MM.1S (cell line): ENCODE results near the gene TPH2.

ENCODE experiments used
- DNase-seq: peaks from one replicate; pipeline ENCODE4 v3.0.0-alpha.2; 2015
- H2AFZ ChIP-seq: fragments of 300-600 bp; sonication (generic); 2 replicates; pipeline ENCODE4 v1.6.0; 2016; ENCODE audit warnings: antibody characterized with exemption, low read length
- H3F3A ChIP-seq: fragments of 300-600 bp; sonication (generic); 2 replicates; pipeline ENCODE4 v1.6.1; 2016; ENCODE audit warnings: mild to moderate bottlenecking, antibody characterized with exemption, low read length, moderate library complexity, mixed read lengths; ENCODE audit not compliant: insufficient read depth
- H3K27ac ChIP-seq: fragments of 300-600 bp; sonication (generic); 2 replicates; pipeline ENCODE4 v1.5.1; 2016; ENCODE audit warnings: mild to moderate bottlenecking, low read length
- H3K27me3 ChIP-seq: fragments of 300-600 bp; sonication (generic); replicated peaks from 2 replicates; pipeline ENCODE4 v1.6.0; 2016; ENCODE audit warnings: low read length; ENCODE audit not compliant: insufficient read depth
- H3K36me3 ChIP-seq: fragments of 300-600 bp; sonication (generic); replicated peaks from 2 replicates; pipeline ENCODE4 v1.6.1; 2016; ENCODE audit warnings: mild to moderate bottlenecking, low read length, mixed read lengths; ENCODE audit not compliant: insufficient read depth
- H3K4me1 ChIP-seq: fragments of 300-600 bp; sonication (generic); 2 replicates; pipeline ENCODE4 v1.6.1; 2016; ENCODE audit warnings: low read length, mixed read lengths
- H3K4me2 ChIP-seq: fragments of 300-600 bp; sonication (generic); 2 replicates; pipeline ENCODE4 v1.6.0; 2016; ENCODE audit warnings: low read depth, low read length
- H3K4me3 ChIP-seq: fragments of 300-600 bp; sonication (generic); 2 replicates; pipeline ENCODE4 v1.5.1; 2016; ENCODE audit warnings: low read length, mixed read lengths
- H3K79me2 ChIP-seq: fragments of 300-600 bp; sonication (generic); 2 replicates; pipeline ENCODE4 v1.6.1; 2016; ENCODE audit warnings: mixed run types, low read length, mixed read lengths
- H3K9ac ChIP-seq: fragments of 300-600 bp; sonication (generic); 2 replicates; pipeline ENCODE4 v1.6.1; 2016; ENCODE audit warnings: low read length, mixed read lengths
- H3K9me2 ChIP-seq: fragments of 300-600 bp; sonication (generic); replicated peaks from 2 replicates; pipeline ENCODE4 v1.6.1; 2016; ENCODE audit warnings: mild to moderate bottlenecking, low read length, mixed read lengths; ENCODE audit not compliant: insufficient read depth
- H3K9me3 ChIP-seq: fragments of 300-600 bp; sonication (generic); replicated peaks from 2 replicates; pipeline ENCODE4 v1.6.1; 2016; ENCODE audit warnings: mild to moderate bottlenecking, low read length, mixed read lengths; ENCODE audit not compliant: insufficient read depth
- H4K20me1 ChIP-seq: fragments of 300-600 bp; sonication (generic); 2 replicates; pipeline ENCODE4 v1.6.1; 2016; ENCODE audit warnings: mild to moderate bottlenecking, low read length, moderate library complexity, mixed read lengths; ENCODE audit not compliant: insufficient read depth
- EZH2 ChIP-seq: fragments of 300-600 bp; sonication (generic); optimal IDR thresholded peaks from 2 replicates; pipeline ENCODE3; 2017; ENCODE audit warnings: low read depth, mild to moderate bottlenecking, antibody characterized with exemption, low read length, mixed read lengths
- EZH2phosphoT487 ChIP-seq: fragments of 300-600 bp; sonication (generic); IDR thresholded peaks from 2 replicates; pipeline ENCODE4 v1.6.1; 2018; ENCODE audit warnings: antibody characterized with exemption, low read length
- TF ChIP-seq, protein P1 (sequence below): fragments of 300-600 bp; sonication (generic); IDR thresholded peaks from 2 replicates; pipeline ENCODE4 v1.5.1; 2016; ENCODE audit warnings: antibody characterized with exemption, low read length, mixed read lengths

TPH2 gene

DNA sequence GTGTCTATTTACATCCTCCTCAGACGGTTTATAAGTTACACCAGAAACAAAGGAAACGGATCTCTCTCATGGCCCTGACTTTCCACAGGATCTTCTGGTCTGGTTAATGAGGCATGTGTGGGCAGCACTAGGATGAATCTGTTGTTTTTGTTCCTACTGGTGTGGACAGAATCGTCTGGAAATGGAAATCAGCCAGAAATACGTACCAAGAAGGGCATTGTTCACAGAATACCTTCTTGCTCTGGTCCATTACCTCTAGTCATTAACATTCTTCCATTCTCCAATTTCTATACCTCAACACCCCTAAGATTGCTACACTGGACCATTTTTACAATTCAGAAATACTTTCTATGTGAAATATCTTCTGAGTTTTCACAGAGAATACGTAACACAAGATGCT lies 86.0 kb downstream of the TPH2 start:
- Histone ChIP-seq H3F3A (no peaks in the 10 kb centered on the region), H4K20me1 (no peaks in the 10 kb centered on the region), H3K9me3 (no peaks in the 10 kb centered on the region), H3K36me3 (no peaks in the 10 kb centered on the region), H3K4me2 (no peak overlapping the region), H3K27me3 (no peaks in the 10 kb centered on the region), H3K79me2 (no peaks in the 10 kb centered on the region), H3K27ac (no peak overlapping the region), H2AFZ (no peak overlapping the region), H3K4me3 (no peak overlapping the region), H3K9me2 (no peaks in the 10 kb centered on the region), H3K4me1 (no peaks in the 10 kb centered on the region), H3K9ac (no peak overlapping the region)
- TF ChIP-seq EZH2phosphoT487: no peak
- TF ChIP-seq, protein P1, sequence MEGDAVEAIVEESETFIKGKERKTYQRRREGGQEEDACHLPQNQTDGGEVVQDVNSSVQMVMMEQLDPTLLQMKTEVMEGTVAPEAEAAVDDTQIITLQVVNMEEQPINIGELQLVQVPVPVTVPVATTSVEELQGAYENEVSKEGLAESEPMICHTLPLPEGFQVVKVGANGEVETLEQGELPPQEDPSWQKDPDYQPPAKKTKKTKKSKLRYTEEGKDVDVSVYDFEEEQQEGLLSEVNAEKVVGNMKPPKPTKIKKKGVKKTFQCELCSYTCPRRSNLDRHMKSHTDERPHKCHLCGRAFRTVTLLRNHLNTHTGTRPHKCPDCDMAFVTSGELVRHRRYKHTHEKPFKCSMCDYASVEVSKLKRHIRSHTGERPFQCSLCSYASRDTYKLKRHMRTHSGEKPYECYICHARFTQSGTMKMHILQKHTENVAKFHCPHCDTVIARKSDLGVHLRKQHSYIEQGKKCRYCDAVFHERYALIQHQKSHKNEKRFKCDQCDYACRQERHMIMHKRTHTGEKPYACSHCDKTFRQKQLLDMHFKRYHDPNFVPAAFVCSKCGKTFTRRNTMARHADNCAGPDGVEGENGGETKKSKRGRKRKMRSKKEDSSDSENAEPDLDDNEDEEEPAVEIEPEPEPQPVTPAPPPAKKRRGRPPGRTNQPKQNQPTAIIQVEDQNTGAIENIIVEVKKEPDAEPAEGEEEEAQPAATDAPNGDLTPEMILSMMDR: no peak
- TF ChIP-seq EZH2: no peak
- DNase-seq: no peak

DNA sequence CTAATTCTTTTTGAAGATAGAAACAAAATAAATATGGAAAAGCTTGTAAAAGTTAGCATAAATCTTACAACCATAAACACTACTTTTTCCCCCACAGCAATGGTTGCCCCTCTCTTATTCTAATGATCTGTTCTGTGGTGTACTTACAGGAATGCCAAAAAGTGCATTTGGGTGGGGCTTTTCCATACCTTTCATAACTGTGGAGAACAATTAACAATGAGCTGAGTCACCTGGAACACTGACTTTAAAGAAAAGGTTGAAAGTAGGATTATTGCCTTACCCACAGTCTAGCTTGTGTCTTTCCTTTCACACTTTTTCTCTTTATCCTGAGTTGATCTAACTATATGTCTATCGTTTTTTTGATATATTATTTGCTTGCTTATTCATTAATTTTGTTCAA lies 86.9 kb downstream of the TPH2 start:
- Histone ChIP-seq H3K27ac (no peak overlapping the region), H3F3A (no peaks in the 10 kb centered on the region), H2AFZ (no peak overlapping the region), H3K9me3 (no peaks in the 10 kb centered on the region), H3K79me2 (no peaks in the 10 kb centered on the region), H3K4me1 (no peaks in the 10 kb centered on the region), H3K27me3 (no peaks in the 10 kb centered on the region), H4K20me1 (no peaks in the 10 kb centered on the region), H3K36me3 (no peaks in the 10 kb centered on the region), H3K9ac (no peak overlapping the region), H3K9me2 (no peaks in the 10 kb centered on the region), H3K4me3 (no peak overlapping the region), H3K4me2 (no peak overlapping the region)
- TF ChIP-seq EZH2phosphoT487 (no peak), EZH2 (no peak)
- TF ChIP-seq, protein P1: no peak
- no peak for DNase-seq

DNA sequence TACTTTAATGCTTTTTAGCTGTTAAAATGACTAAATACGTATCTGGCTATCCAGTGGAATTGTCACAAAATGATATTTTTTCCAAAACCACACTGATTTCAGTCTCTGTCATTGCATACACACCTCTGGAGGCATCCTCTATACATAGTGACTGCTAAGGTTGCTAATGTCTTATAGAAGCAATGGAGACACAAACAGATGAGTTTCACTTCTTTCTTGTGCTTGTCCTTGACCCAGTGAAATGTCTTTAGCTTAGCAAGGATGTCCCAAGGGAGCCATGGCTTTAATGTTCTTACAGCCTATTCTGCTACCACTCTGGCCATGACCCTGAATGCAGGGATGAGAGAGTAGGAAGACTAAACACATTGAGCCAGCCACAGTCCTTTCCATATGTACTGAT lies 90.3 kb downstream of the TPH2 start:
- Histone ChIP-seq H3K9ac (no peak overlapping the region), H3F3A (no peaks in the 10 kb centered on the region), H3K4me3 (no peak overlapping the region), H3K27me3 (no peaks in the 10 kb centered on the region), H2AFZ (no peak overlapping the region), H3K9me3 (no peaks in the 10 kb centered on the region), H4K20me1 (no peaks in the 10 kb centered on the region), H3K9me2 (no peaks in the 10 kb centered on the region), H3K79me2 (no peaks in the 10 kb centered on the region), H3K4me2 (no peak overlapping the region), H3K36me3 (no peaks in the 10 kb centered on the region), H3K27ac (no peak overlapping the region), H3K4me1 (no peaks in the 10 kb centered on the region)
- DNase-seq: no peak
- TF ChIP-seq EZH2phosphoT487 (no peak), EZH2 (no peak)
- TF ChIP-seq, protein P1: no peak

DNA sequence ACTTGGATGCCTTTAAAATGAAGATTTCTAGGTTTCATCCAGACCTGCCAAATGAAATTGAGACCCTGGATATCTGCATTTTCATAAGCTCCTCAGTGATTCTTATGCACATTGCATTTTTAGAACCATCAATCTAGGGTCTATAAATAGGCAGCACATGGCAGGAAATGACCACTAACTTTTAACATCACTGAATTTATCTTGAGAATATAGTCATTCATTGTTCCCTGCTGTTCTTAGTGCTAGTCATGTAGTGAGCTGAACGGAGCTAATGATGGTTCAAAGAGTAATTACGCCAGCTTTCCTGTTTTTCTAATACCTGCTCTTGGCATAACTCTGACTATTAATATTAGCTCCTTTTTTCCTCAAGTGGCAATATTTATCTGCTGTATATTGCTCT lies 91.6 kb downstream of the TPH2 start:
- Histone ChIP-seq H3K79me2 (no peaks in the 10 kb centered on the region), H2AFZ (no peak overlapping the region), H3K9me3 (no peaks in the 10 kb centered on the region), H3K4me3 (no peak overlapping the region), H3K27ac (no peak overlapping the region), H3K9me2 (no peaks in the 10 kb centered on the region), H3F3A (no peaks in the 10 kb centered on the region), H3K36me3 (no peaks in the 10 kb centered on the region), H3K4me2 (no peak overlapping the region), H3K27me3 (no peaks in the 10 kb centered on the region), H4K20me1 (no peaks in the 10 kb centered on the region), H3K4me1 (no peaks in the 10 kb centered on the region), H3K9ac (no peak overlapping the region)
- DNase-seq: no peak
- TF ChIP-seq, protein P1: no peak
- no peak for TF ChIP-seq EZH2
- TF ChIP-seq EZH2phosphoT487: no peak
